Fibroblast of mammary gland (primary cell): ENCODE results near the gene DAB2IP.

Source experiments
- DNase-seq: peaks from one replicate; pipeline ENCODE4 v3.0.0-alpha.2; 2010; ENCODE audit warnings: low read depth
- H3K4me3 ChIP-seq: 2 replicates; pipeline ENCODE4 v1.5.1; 2011; ENCODE audit warnings: low read depth, mild to moderate bottlenecking, low read length, moderate library complexity; ENCODE audit not compliant: control insufficient read depth
- CTCF ChIP-seq: conservative IDR thresholded peaks from 2 replicates; pipeline ENCODE4 v1.5.1; 2011; ENCODE audit warnings: low read depth, low read length, inconsistent platforms; ENCODE audit not compliant: control insufficient read depth, insufficient read depth

DAB2IP gene

GRCh38 chr9:121750715-121751623 lies 99.5 kb downstream of the DAB2IP start:
- no peak for DNase-seq
- no peak for TF ChIP-seq CTCF
- no peak overlapping the region for H3K4me3 ChIP-seq

GRCh38 chr9:121751686-121752445 lies 100.4 kb downstream of the DAB2IP start:
- DNase-seq, result no peak
- no peak for TF ChIP-seq CTCF
- no peak overlapping the region for H3K4me3 ChIP-seq

- no peak for DNase-seq
- TF ChIP-seq CTCF, result no peak
- H3K4me3 ChIP-seq, result no peak overlapping the region
Observed at GRCh38 chr9:121752929-121753328, 101.5 kb downstream of the DAB2IP start.

DNA sequence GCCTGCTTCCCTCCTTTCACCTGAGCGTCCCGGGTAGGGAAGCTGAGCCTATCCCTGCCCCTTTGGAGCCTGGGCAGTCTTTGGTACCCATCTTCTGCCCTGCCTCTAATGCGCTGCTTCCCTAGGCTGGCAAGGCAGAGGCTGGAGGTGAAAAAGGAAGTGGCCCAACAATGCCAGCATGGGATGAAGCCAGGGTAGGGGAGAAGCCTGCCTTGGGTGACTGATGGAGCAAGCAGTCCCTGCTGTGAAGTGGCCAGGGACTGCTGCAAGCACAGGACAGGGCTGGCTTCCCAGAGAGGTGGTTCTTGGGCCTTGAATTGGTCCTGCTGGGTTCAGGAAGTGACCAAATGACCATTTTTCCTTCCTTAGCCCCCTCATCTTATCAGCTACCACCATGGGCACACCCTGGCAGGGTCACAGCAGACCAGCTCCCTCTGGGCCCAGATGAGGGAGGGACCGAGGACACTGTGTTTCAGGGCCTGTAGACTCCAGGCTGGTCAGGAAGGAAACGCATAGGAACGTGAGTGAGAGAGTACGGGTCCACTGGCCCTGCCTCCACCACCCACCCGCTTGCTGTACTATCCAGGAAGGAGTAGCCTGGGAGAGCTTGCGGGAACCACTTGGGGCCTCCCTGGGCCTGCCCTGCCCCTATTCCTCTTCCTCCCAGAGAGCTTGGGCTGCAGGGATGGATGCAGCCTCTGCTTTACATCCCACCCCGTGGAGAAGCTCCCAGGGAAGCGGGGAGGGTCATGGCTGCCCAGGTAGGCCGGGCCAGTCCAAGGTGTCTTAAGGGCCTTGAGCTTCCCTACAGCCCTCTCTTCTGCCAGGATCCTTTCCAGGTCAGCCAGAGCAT lies 102.6 kb downstream of the DAB2IP start:
- H3K4me3 ChIP-seq, result no peak overlapping the region
- no peak for DNase-seq
- TF ChIP-seq CTCF, result no peak

DNA sequence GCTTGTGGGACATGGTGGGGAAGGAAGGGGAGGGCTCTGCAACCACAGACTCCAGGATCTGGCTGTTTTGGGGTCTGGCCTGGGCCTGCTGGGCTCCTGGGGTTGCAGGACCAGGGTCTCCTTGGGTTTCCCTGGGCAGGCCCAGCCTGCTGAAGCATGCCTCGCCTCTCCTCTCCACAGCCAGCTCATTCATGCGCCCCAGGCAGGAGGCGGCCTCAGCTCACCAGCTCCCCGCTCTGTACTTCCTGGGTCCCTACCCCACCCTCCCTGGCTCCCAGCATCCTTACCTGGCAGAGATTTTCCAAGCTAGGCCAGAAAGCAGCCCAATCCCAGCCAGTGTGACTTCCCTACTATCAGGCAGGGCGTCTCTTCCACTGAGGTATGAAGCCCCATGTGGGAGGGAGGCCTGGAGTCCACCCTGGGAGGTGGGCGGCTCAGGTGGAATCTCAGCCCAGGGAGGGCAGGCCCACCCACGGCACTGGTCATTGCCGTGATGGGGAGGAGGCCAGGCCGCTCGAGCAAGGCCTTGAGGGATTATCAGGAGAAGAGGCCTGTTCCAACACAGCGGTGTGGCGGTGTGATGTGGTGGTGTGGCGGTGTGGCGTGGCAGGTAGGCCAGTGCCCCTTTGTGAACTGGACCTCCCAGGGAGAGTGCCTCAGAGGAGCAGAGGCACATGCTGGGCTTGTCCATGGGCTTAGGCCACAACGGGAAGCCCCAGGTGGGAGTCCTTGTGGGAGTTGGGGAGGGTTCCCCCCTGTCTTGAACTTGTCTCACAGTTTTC lies 103.4 kb downstream of the DAB2IP start:
- DNase-seq, result no peak
- no peak overlapping the region for H3K4me3 ChIP-seq
- no peak for TF ChIP-seq CTCF
